ENCODE measurements around the gene BSG.

Gene BSG

GRCh38 chr19:608155-609003, 36.0 kb downstream of the BSG start:
- no peak for DNase-seq (ENCODE audit: low read depth)
- no peak for TF ChIP-seq CTCF (IDR thresholded peaks at IDR 0.05; ENCODE audit: low read length, missing control alignments)
- no peak overlapping the region for H3K4me3 ChIP-seq (replicated peaks; ENCODE audit: low read depth, low read length)

GRCh38 chr19:609004-609346, 36.6 kb downstream of the BSG start:
- DNase-seq (ENCODE audit: low read depth), result no peak
- no peak overlapping the region for H3K4me3 ChIP-seq (replicated peaks; ENCODE audit: low read depth, low read length)
- no peak for TF ChIP-seq CTCF (IDR thresholded peaks at IDR 0.05; ENCODE audit: low read length, missing control alignments)

- no peak overlapping the region for H3K4me3 ChIP-seq (replicated peaks; ENCODE audit: low read depth, low read length)
- no peak for TF ChIP-seq CTCF (IDR thresholded peaks at IDR 0.05; ENCODE audit: low read length, missing control alignments)
- no peak for DNase-seq (ENCODE audit: low read depth)
Measured at GRCh38 chr19:610071-610800, 37.8 kb downstream of the BSG start.

GRCh38 chr19:610801-611480, 38.5 kb downstream of the BSG start:
- no peak overlapping the region for H3K4me3 ChIP-seq (replicated peaks; ENCODE audit: low read depth, low read length)
- no peak for TF ChIP-seq CTCF (IDR thresholded peaks at IDR 0.05; ENCODE audit: low read length, missing control alignments)
- peak; percentile 71 for DNase-seq (ENCODE audit: low read depth)

GRCh38 chr19:611481-611868, 39.1 kb downstream of the BSG start:
- H3K4me3 ChIP-seq (replicated peaks; ENCODE audit: low read depth, low read length), result no peak overlapping the region

GRCh38 chr19:612941-613340, 40.5 kb downstream of the BSG start:
- no peak for TF ChIP-seq CTCF (IDR thresholded peaks at IDR 0.05; ENCODE audit: low read length, missing control alignments)
- no peak for DNase-seq (ENCODE audit: low read depth)

More at GRCh38 chr19:611481-611868, 39.1 kb downstream of the BSG start:
- peak; percentile 63 for DNase-seq (ENCODE audit: low read depth)
- TF ChIP-seq CTCF (IDR thresholded peaks at IDR 0.05; ENCODE audit: low read length, missing control alignments), result no peak

More at GRCh38 chr19:612941-613340, 40.5 kb downstream of the BSG start:
- no peak overlapping the region for H3K4me3 ChIP-seq (replicated peaks; ENCODE audit: low read depth, low read length)
